ENCODE data around the gene TMEM203.
"Not testable (repeated sequence)": the region's sequence is repeated elsewhere in the genome, so short reads cannot be mapped to it uniquely, and the experiment has no call there.

Gene TMEM203

GRCh38 chr9:137205126-137206069, at the start of gene TMEM203, which contains the start of gene NDOR1:
TSS of gene TMEM203 (minus strand) at chr9:137205648. CDS start at chr9:137205414, 234 bp downstream.
TSS of gene NDOR1 (plus strand) at chr9:137205700. CDS start at chr9:137205778, 78 bp downstream.
- peak; percentile 96 for DNase-seq (ENCODE audit: low spot score)

- peak; percentile 98 for DNase-seq (ENCODE audit: low spot score)
These were observed 49.4 kb upstream of the TMEM203 start, which contains the start of gene NELFB for GRCh38 chr9:137254624-137255447. TSS of gene NELFB (plus strand) at chr9:137255327.

- no peak for DNase-seq (ENCODE audit: low spot score)
These were observed 48.5 kb upstream of the TMEM203 start for GRCh38 chr9:137253717-137254623.

- no peak for DNase-seq (ENCODE audit: low spot score)
These were observed 47.4 kb upstream of the TMEM203 start for GRCh38 chr9:137252555-137253506.

- no peak for DNase-seq (ENCODE audit: low spot score)
These were observed 46.2 kb upstream of the TMEM203 start for GRCh38 chr9:137251490-137252268.

- DNase-seq (ENCODE audit: low spot score) = no peak
These were observed 45.7 kb upstream of the TMEM203 start, which contains the start of gene STPG3 for GRCh38 chr9:137251194-137251461. TSS of gene STPG3 (plus strand) at chr9:137251286. CDS start at chr9:137251287, 1 bp downstream.

GRCh38 chr9:137250329-137251193, 45.1 kb upstream of the TMEM203 start:
- no peak for DNase-seq (ENCODE audit: low spot score)

GRCh38 chr9:137247916-137248175, 42.4 kb upstream of the TMEM203 start:
- DNase-seq (ENCODE audit: low spot score) = no peak

- no peak for DNase-seq (ENCODE audit: low spot score)
These were observed 41.9 kb upstream of the TMEM203 start for GRCh38 chr9:137247135-137247915.

GRCh38 chr9:137245450-137246421, 40.3 kb upstream of the TMEM203 start:
- no peak for DNase-seq (ENCODE audit: low spot score)

- DNase-seq (ENCODE audit: low spot score) = no peak
These were observed 39.3 kb upstream of the TMEM203 start for GRCh38 chr9:137244486-137245449.

- no peak for DNase-seq (ENCODE audit: low spot score)
These were observed 38.4 kb upstream of the TMEM203 start for GRCh38 chr9:137243626-137244485.

GRCh38 chr9:137243266-137243625, 37.8 kb upstream of the TMEM203 start:
- not testable (repeated sequence) for DNase-seq (ENCODE audit: low spot score)

- no peak for DNase-seq (ENCODE audit: low spot score)
These were observed 37.1 kb upstream of the TMEM203 start for GRCh38 chr9:137242269-137243203.

Data from left forelimb (tissue), 1 donor.